Endothelial cell of umbilical vein (primary cell): Measurements from ENCODE around the gene RPRD1A. TPM values are rescaled to one million over a fixed set of nuclear protein-coding genes. Genes with fewer than 3 reads are reported as not detected.
"Not testable (repeated sequence)": the region's sequence is repeated elsewhere in the genome, so short reads cannot be mapped to it uniquely, and the experiment has no call there.

ENCODE experiments used
- BruUV-seq: library from RNA; stranded (reverse); fragments of 400-500 nt; replicated peaks from 2 replicates; lab custom pipeline; 2021; lab: Mats Ljungman, UMichigan
- CTCF ChIA-PET: fragments of 300-600, 350-600 bp; sonication (Branson Sonifier 250); formaldehyde crosslinking; loops from one replicate; lab custom pipeline; 2021; ENCODE audit warnings: antibody characterized with exemption, inconsistent platforms; lab: Charles Lee
- POLR2A ChIA-PET: fragments of 300-600, 350-600 bp; sonication (Branson Sonifier 250); formaldehyde crosslinking; loops from one replicate; lab custom pipeline; 2021; ENCODE audit warnings: antibody characterized with exemption, inconsistent platforms; lab: Charles Lee
- DNase-seq: peaks from one replicate; pipeline ENCODE4 v3.0.0-alpha.2; 2011; ENCODE audit warnings: low read depth, low spot score
- FAIRE-seq: peaks from 2 replicates; lab custom pipeline; 2011; peaks lifted over from hg19 to GRCh38; lab: Jason Lieb, UNC
- H2AFZ ChIP-seq: 2 replicates; pipeline ENCODE4 v1.6.0; 2012; ENCODE audit warnings: low read depth, low read length, control low read depth, inconsistent platforms
- H3K27ac ChIP-seq: 2 replicates; pipeline ENCODE4 v1.5.1; 2011; ENCODE audit warnings: low read depth, mild to moderate bottlenecking, control low read depth, low read length, moderate library complexity; ENCODE audit not compliant: insufficient read depth
- H3K27me3 ChIP-seq, 2 experiments: 2 replicates each; pipeline versions ENCODE4 v1.6.0 to v1.6.1; 2011; ENCODE audit warnings: low read length in 2 of 2, mixed read lengths in 1 of 2; ENCODE audit not compliant: control insufficient read depth in 2 of 2, insufficient read depth in 2 of 2
- H3K36me3 ChIP-seq, 2 experiments: 2 replicates in 1 of 2; 3 replicates in 1 of 2; pipeline ENCODE4 v1.5.1; 2011; ENCODE audit warnings: low read length in 2 of 2, mild to moderate bottlenecking in 1 of 2, moderate library complexity in 1 of 2; ENCODE audit not compliant: control insufficient read depth in 2 of 2, insufficient read depth in 2 of 2; ENCODE audit errors: extremely low read depth in 1 of 2
- H3K4me1 ChIP-seq: 3 replicates; pipeline ENCODE4 v1.5.1; 2011; ENCODE audit warnings: mild to moderate bottlenecking, low read length; ENCODE audit not compliant: control insufficient read depth, insufficient read depth; ENCODE audit errors: extremely low read depth
- H3K4me2 ChIP-seq: 2 replicates; pipeline ENCODE4 v1.6.1; 2011; ENCODE audit warnings: low read length, control low read depth, mixed read lengths; ENCODE audit not compliant: insufficient read depth
- H3K4me3 ChIP-seq, 3 experiments: fragments of 200-600 bp in 1 of 3; sonication (generic), shearing (Covaris generic) in 1 of 3; replicated peaks in 1 of 3; 2 replicates each; pipeline ENCODE4 v1.5.1; 2011 to 2016; ENCODE audit warnings: control low read depth in 3 of 3, low read length in 3 of 3, mild to moderate bottlenecking in 2 of 3, inconsistent platforms in 1 of 3, low read depth in 1 of 3, moderate library complexity in 1 of 3; ENCODE audit not compliant: insufficient read depth in 1 of 3
- H3K79me2 ChIP-seq: 2 replicates; pipeline ENCODE4 v1.6.0; 2012; ENCODE audit warnings: low read length, inconsistent platforms; ENCODE audit not compliant: control insufficient read depth, insufficient read depth
- H3K9ac ChIP-seq: replicated peaks from 2 replicates; pipeline ENCODE3; 2011; ENCODE audit warnings: low read length, control low read depth; ENCODE audit not compliant: insufficient read depth; ENCODE audit errors: extremely low read depth
- H3K9me1 ChIP-seq: replicated peaks from 3 replicates; pipeline ENCODE4 v1.6.0; 2011; ENCODE audit warnings: mild to moderate bottlenecking, low read length; ENCODE audit not compliant: control insufficient read depth, insufficient read depth; ENCODE audit errors: extremely low read depth
- H3K9me3 ChIP-seq: replicated peaks from 2 replicates; pipeline ENCODE4 v1.5.1; 2012; ENCODE audit warnings: low read length, inconsistent platforms; ENCODE audit not compliant: control insufficient read depth, insufficient read depth
- H4K20me1 ChIP-seq: replicated peaks from 2 replicates; pipeline ENCODE3; 2011; ENCODE audit warnings: mild to moderate bottlenecking, low read length; ENCODE audit not compliant: control insufficient read depth, insufficient read depth; ENCODE audit errors: extremely low read depth
- CTCF ChIP-seq, 2 donors: IDR thresholded peaks; 1 replicate in 1 of 2; 2 replicates in 1 of 2; pipeline ENCODE4 v1.5.1; 2011; ENCODE audit warnings: low read length in 2 of 2, mild to moderate bottlenecking in 2 of 2, moderate library complexity in 2 of 2, control low read depth in 1 of 2, inconsistent platforms in 1 of 2, low read depth in 1 of 2; ENCODE audit not compliant: insufficient read depth in 1 of 2; ENCODE audit errors: extremely low read depth in 1 of 2
- EZH2 ChIP-seq: IDR thresholded peaks from 2 replicates; pipeline ENCODE4 v1.6.1; 2012; ENCODE audit warnings: borderline replicate concordance, low read depth, mild to moderate bottlenecking, moderate library complexity, low read length, inconsistent platforms; ENCODE audit not compliant: severe bottlenecking
- FOS ChIP-seq: IDR thresholded peaks from 2 replicates; pipeline ENCODE4 v1.6.1; 2011; ENCODE audit warnings: mild to moderate bottlenecking, low read length, moderate library complexity, borderline replicate concordance; ENCODE audit not compliant: insufficient read depth
- GATA2 ChIP-seq: IDR thresholded peaks from 2 replicates; pipeline ENCODE4 v1.7.0; 2011; ENCODE audit warnings: low read depth, mild to moderate bottlenecking, moderate library complexity, mixed read lengths, low read length; ENCODE audit not compliant: insufficient read length, insufficient read depth
- JUN ChIP-seq: IDR thresholded peaks from 2 replicates; pipeline ENCODE4 v1.6.1; 2011; ENCODE audit warnings: borderline replicate concordance, low read depth; ENCODE audit not compliant: insufficient read length, insufficient read depth
- MYC ChIP-seq: IDR thresholded peaks from one replicate; pipeline ENCODE4 v1.6.1; 2011; ENCODE audit warnings: mild to moderate bottlenecking, low read depth, low read length
- POLR2A ChIP-seq: IDR thresholded peaks from 2 replicates; pipeline ENCODE4 v1.6.1; 2012; ENCODE audit warnings: low read depth, mild to moderate bottlenecking, control low read depth, low read length
- POLR2AphosphoS5 ChIP-seq: IDR thresholded peaks from 2 replicates; pipeline ENCODE4 v1.6.1; 2012; ENCODE audit warnings: low read depth, mild to moderate bottlenecking, control low read depth, low read length, moderate library complexity; ENCODE audit not compliant: insufficient read depth
- dilution Hi-C: fragments of 300-500 bp; cut with MboI; formaldehyde crosslinking; loops from one replicate; pipeline ENCODE4 v1.15.0; 2019; ENCODE audit warnings: low sequenced_read_pairs; ENCODE audit not compliant: extremely low pct_ligation_motif_present
- intact Hi-C: fragments of 100-400 bp; cut with micrococcal nuclease; formaldehyde crosslinking; loops from one replicate; pipeline ENCODE4 v1.10.0; 2022
- polyA plus RNA-seq, 4 experiments: library from polyadenylated mRNA; depleted of rRNA in 3 of 4; stranded (reverse) in 3 of 4; unstranded in 1 of 4; fragments of >200 nt; gene quantifications; 2 replicates each; pipeline versions ENCODE4 v1.2.1 to v1.2.3, GENCODE V29; 2011 to 2012; ENCODE audit warnings: missing spikeins in 1 of 4
- total RNA-seq: library from RNA; stranded (reverse); gene quantifications from 2 replicates; pipeline ENCODE4 v1.2.3, GENCODE V29; 2021
- TF ChIP-seq, protein P1 (sequence below): IDR thresholded peaks from 2 replicates; pipeline ENCODE4 v1.6.1; 2011; ENCODE audit not compliant: insufficient read depth, insufficient read length

Gene RPRD1A
- total and polyA plus RNA-seq, 2 donors (not counting 3 experiments of a cell fraction or from before 2014, with no cell fraction given) = 13.5 to 50.7 TPM

- ChIA-PET POLR2A (no interaction called here), CTCF (interaction anchor here (0.9 to 2.0 kb wide), 3 partner anchors 71 to 259 kb away, joined by 3 to 6 read pairs (median 6); no protein-coding TSS in a partner anchor)
- H3K9me1 ChIP-seq = no peaks in the 10 kb centered on the region
- dilution Hi-C loops (no loop called here), intact Hi-C loops (loop anchor here (10.0 kb wide), 1 partner anchor 730 kb away; no protein-coding TSS in a partner anchor)
- FAIRE-seq (no peak), DNase-seq (peak; percentile 73)
- H2AFZ ChIP-seq = no peak overlapping the region
- no peak overlapping the region for H3K4me2 ChIP-seq
- H4K20me1 ChIP-seq = no peaks in the 10 kb centered on the region
- no peaks in the 10 kb centered on the region for H3K9me3 ChIP-seq
- H3K27ac ChIP-seq = no peak overlapping the region
- H3K4me3 ChIP-seq = no peak overlapping the region
- TF ChIP-seq GATA2 (no peak), POLR2A (no peak), EZH2 (no peak), JUN (no peak), CTCF (IDR thresholded peaks at IDR 0.05; ENCODE audit: extremely low read depth in 1 of 2, insufficient read depth in 1 of 2, low read depth in 1 of 2, low read length in 2 of 2) (no peak), POLR2AphosphoS5 (no peak), FOS (no peak), MYC (no peak)
- TF ChIP-seq, protein P1, sequence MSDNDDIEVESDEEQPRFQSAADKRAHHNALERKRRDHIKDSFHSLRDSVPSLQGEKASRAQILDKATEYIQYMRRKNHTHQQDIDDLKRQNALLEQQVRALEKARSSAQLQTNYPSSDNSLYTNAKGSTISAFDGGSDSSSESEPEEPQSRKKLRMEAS = no peak
- BruUV-seq = no TSS peak
- no peak overlapping the region for H3K9ac ChIP-seq
- peaks cover 0 to 6% of the 10 kb centered on the region in 2 experiments for H3K36me3 ChIP-seq
- no peaks in the 10 kb centered on the region for H3K4me1 ChIP-seq
- H3K79me2 ChIP-seq = no peaks in the 10 kb centered on the region
- H3K27me3 ChIP-seq = no peaks in the 10 kb centered on the region
Measured at GRCh38 chr18:36025025-36025424, 42.3 kb downstream of the RPRD1A start.

DNA sequence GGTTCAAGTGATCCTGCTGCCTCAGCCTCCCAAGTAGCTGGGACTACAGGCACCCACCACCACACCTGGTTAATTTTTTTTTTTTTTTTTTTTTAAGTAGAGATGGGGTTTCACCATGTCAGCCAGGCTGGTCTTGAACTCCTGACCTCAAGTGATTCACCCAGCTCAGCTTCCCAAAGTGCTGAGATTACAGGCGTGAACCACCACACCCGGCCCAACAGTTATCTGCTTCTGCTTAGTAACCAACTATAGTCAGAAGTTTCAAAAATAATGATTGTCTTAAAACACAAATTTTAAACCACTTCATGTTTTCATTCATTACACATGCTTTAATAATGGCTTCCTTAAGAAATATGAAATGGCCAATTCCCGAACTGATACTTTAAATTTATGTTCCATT, 43.1 kb downstream of the RPRD1A start:
- intact Hi-C loops = loop anchor here (10.0 kb wide), 1 partner anchor 731 kb away; no protein-coding TSS in a partner anchor
- H3K4me1 ChIP-seq, DNase-seq, dilution Hi-C loops, H3K4me2 ChIP-seq, H3K27me3 ChIP-seq, H4K20me1 ChIP-seq, H3K9me1 ChIP-seq, H3K9me3 ChIP-seq, H3K27ac ChIP-seq, FAIRE-seq, BruUV-seq, H3K9ac ChIP-seq, POLR2A ChIA-PET, H2AFZ ChIP-seq, H3K36me3 ChIP-seq, H3K4me3 ChIP-seq, H3K79me2 ChIP-seq: not testable (repeated sequence)
- CTCF ChIA-PET = interaction anchor here (0.9 to 2.0 kb wide), 3 partner anchors 72 to 260 kb away, joined by 3 to 6 read pairs (median 6); no protein-coding TSS in a partner anchor
